ENCODE data around the gene RFX1. TPM values are rescaled to one million over a fixed set of nuclear protein-coding genes. Genes with fewer than 3 reads are reported as not detected.
"Not testable (repeated sequence)": the region's sequence is repeated elsewhere in the genome, so short reads cannot be mapped to it uniquely, and the experiment has no call there.

The RFX1 gene
- total RNA-seq, 1 donor from 2014 or later = 7.0 TPM

DNA sequence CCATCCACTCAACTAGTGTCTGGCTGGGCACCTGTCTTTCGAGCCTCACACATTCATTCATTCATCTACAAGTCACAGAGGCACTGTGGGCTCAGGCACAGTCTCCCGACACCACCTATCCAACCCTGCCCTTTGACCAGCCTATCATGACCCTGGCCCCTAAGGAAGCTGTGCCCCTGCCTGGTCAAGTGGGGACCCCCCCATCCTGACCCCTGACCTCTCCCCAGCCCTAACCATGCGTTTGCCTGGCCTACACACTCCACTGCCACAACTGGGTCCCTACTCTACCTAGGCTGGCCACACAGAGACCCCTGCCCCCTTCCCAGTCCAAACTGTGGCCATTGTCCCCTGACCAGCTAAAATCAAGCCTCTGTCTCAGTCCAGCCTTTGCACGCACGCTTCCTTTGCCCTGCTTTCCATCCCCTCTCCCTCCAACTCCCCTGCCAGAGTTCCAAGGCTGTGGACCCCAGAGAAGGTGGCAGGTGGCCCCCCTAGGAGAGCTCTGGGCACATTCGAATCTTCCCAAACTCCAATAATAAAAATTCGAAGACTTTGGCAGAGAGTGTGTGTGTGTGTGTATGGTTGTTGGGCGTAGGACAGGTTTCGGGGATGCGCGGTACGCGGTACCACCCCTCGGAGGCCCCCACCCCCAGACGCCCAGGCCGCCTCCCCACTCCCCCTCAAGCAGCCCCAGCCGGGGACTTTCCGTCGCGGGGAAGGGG lies 25.0 kb upstream of the RFX1 start:
- no peak for DNase-seq (ENCODE audit: low read depth)
- Histone ChIP-seq H3K27me3 (ENCODE audit: control insufficient read depth, insufficient read depth, low read length) (peaks cover 8% of the 10 kb centered on the region), H3K36me3 (ENCODE audit: control insufficient read depth, insufficient read depth, low read length) (no peaks in the 10 kb centered on the region), H3K4me3 (ENCODE audit: low read depth, low read length) (peak overlapping the region; percentile 50)
- TF ChIP-seq, protein P1, sequence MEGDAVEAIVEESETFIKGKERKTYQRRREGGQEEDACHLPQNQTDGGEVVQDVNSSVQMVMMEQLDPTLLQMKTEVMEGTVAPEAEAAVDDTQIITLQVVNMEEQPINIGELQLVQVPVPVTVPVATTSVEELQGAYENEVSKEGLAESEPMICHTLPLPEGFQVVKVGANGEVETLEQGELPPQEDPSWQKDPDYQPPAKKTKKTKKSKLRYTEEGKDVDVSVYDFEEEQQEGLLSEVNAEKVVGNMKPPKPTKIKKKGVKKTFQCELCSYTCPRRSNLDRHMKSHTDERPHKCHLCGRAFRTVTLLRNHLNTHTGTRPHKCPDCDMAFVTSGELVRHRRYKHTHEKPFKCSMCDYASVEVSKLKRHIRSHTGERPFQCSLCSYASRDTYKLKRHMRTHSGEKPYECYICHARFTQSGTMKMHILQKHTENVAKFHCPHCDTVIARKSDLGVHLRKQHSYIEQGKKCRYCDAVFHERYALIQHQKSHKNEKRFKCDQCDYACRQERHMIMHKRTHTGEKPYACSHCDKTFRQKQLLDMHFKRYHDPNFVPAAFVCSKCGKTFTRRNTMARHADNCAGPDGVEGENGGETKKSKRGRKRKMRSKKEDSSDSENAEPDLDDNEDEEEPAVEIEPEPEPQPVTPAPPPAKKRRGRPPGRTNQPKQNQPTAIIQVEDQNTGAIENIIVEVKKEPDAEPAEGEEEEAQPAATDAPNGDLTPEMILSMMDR (IDR thresholded peaks at IDR 0.05; ENCODE audit: insufficient read depth, low read length, poor library complexity, severe bottlenecking) = no peak

DNA sequence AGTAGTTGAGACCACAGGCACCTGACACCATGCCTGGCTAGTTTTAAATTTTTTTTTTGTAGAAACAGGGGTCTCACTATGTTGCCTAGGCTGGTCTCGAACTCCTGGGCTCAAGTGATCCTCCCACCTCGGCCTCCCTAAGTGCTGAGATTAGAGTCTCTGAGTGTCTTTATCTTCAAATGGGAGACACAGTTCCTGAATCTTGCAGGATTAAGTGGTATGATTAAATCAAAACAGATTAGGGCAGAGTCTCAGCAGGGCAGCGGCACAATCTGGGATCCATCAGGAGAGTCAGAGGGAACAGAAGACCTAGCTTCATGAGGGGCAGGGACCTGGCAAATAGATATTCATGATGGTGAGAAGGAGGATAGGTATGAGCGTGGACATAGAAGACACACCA lies 22.8 kb upstream of the RFX1 start:
- Histone ChIP-seq H3K36me3 (ENCODE audit: control insufficient read depth, insufficient read depth, low read length) (no peaks in the 10 kb centered on the region), H3K27me3 (ENCODE audit: control insufficient read depth, insufficient read depth, low read length) (peaks cover 8% of the 10 kb centered on the region), H3K4me3 (ENCODE audit: low read depth, low read length) (no peak overlapping the region)
- TF ChIP-seq, protein P1 (IDR thresholded peaks at IDR 0.05; ENCODE audit: insufficient read depth, low read length, poor library complexity, severe bottlenecking) = no peak
- no peak for DNase-seq (ENCODE audit: low read depth)

DNA sequence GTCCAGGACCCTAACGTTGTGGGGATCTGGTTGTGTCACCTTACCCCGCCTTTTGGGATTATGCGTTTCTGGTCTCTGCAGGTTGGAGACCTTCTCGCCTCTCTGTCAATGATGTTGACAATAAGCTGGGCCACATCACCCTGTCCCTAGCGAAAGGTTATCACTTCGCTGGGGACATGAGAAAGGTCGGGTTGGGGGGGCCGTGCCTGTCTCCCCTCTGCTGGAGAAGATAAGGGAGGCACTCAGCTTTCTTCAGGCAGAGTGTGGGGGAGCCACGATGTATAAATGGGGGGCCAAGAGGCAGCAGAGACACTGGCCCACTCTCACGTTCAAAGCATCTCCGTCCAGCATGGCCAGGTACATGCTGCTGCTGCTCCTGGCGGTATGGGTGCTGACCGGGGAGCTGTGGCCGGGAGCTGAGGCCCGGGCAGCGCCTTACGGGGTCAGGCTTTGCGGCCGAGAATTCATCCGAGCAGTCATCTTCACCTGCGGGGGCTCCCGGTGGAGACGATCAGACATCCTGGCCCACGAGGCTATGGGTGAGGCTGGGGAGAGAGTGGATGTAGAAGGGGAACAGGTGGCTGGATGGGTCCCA lies 21.8 kb upstream of the RFX1 start, which contains the start of gene RLN3:
RLN3 (plus strand) TSS at position 293 of the 595 bp plus-strand sequence; CDS start at position 350, 57 bp downstream.
- H3K27me3 ChIP-seq (ENCODE audit: control insufficient read depth, insufficient read depth, low read length) = peaks cover 8% of the 10 kb centered on the region
- H3K4me3 ChIP-seq (ENCODE audit: low read depth, low read length) = no peak within 1 kb of the TSS
- TF ChIP-seq, protein P1 (IDR thresholded peaks at IDR 0.05; ENCODE audit: insufficient read depth, low read length, poor library complexity, severe bottlenecking) = no peak
- no peaks in the 10 kb centered on the region for H3K36me3 ChIP-seq (ENCODE audit: control insufficient read depth, insufficient read depth, low read length)
- DNase-seq (ENCODE audit: low read depth) = no peak

DNA sequence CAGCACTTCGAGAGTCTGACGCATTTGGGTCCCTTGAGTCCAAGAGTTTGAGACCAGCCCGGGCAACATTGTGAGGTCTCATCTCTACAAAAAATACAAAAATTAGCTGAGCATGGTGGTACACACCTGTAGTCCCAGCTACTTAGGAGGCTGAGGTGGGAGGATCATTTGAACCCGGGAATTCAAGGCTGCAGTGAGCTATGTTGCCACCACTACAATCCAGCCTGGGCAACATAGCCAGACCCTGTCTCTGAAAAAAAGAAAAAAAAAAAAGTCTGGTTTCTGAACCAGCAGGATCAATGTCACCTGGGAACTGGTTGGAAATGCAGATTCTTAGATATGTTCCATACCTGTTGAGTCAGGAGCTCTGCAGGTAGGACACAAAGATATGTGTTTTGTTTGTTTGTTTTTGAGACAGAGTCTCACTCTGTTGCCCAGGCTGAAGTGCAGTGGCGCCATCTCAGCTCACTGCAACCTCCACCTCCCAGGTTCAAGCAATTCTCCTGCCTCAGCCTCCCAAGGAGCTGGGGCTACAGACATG lies 20.6 kb upstream of the RFX1 start:
- H3K4me3 ChIP-seq (ENCODE audit: low read depth, low read length); H3K27me3 ChIP-seq (ENCODE audit: control insufficient read depth, insufficient read depth, low read length); DNase-seq (ENCODE audit: low read depth); H3K36me3 ChIP-seq (ENCODE audit: control insufficient read depth, insufficient read depth, low read length): not testable (repeated sequence)

DNA sequence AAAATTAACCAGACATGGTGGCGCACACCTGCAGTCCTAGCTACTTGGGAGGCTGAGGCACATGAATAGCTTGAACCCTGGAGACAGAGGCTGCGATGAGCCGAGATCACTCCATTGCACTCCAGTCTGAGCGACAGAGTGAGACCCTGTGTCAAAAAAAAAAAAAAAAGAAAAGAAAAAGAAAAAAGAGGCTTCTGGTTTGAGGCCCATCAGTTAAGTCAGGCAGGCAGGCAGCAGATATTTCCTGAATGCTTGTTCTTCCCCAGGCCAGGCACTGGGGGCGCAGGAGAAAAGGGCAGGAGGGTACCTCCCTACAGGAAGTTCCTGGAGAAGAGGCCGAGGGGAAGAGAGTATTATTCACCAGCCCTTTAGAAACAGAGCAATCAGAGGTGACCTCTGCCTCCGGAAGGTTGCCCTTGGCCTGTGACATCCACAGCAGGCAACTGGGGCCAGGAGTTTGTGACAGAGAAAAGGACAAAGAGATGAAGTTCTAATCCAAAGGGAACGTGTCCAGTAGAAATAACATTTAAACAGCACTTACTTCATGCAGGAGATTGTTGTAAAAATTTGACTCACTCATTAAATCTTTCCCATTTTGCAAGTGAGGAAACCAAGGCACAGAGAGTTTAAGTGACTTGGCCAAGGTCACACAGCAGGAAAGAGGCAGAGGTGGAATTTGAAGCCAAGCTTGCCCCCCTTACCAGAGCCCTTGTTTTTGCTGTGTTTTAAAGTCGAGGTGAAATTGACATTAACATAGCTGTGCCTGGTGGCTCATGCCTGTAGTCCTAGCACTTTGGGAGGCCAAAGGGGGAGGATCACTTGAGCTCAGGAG lies 17.5 kb upstream of the RFX1 start:
- H3K4me3 ChIP-seq (ENCODE audit: low read depth, low read length) = no peak overlapping the region
- peaks cover 5% of the 10 kb centered on the region for H3K27me3 ChIP-seq (ENCODE audit: control insufficient read depth, insufficient read depth, low read length)
- TF ChIP-seq, protein P1 (IDR thresholded peaks at IDR 0.05; ENCODE audit: insufficient read depth, low read length, poor library complexity, severe bottlenecking) = peak; percentile 64
- no peaks in the 10 kb centered on the region for H3K36me3 ChIP-seq (ENCODE audit: control insufficient read depth, insufficient read depth, low read length)
- DNase-seq (ENCODE audit: low read depth) = no peak

DNA sequence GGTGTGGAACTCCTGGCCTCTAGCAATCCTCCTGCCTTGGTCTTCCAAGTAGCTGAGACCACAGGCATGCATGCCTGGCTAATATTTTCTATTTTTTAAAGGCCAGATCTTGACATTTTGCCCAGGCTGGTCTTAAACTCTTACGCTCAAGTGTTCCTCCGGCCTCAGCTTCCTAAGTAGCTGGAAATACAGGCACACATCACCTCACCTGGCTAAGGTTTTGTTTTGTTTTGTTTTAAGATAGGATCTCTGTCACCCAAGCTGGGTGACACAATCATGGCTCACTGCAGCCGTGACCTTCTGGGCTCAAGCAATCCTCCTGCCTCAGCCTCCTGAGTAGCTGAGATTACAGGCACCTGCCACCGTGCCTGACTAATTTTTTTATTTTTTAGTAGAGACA lies 16.3 kb upstream of the RFX1 start:
- H3K27me3 ChIP-seq (ENCODE audit: control insufficient read depth, insufficient read depth, low read length) = no peaks in the 10 kb centered on the region
- no peak for DNase-seq (ENCODE audit: low read depth)
- TF ChIP-seq, protein P1 (IDR thresholded peaks at IDR 0.05; ENCODE audit: insufficient read depth, low read length, poor library complexity, severe bottlenecking) = no peak
- H3K36me3 ChIP-seq (ENCODE audit: control insufficient read depth, insufficient read depth, low read length) = no peaks in the 10 kb centered on the region
- no peak overlapping the region for H3K4me3 ChIP-seq (ENCODE audit: low read depth, low read length)

Data from kidney epithelial cell (primary cell).